KOPT-K1 (cell line): ENCODE results near the gene REPS1.

Source experiments
- H3K27ac ChIP-seq: fragments of 200-600 bp; sonication (generic); 2 replicates; pipeline ENCODE4 v1.5.1; 2016; ENCODE audit warnings: antibody characterized with exemption, mild to moderate bottlenecking, low read depth, low read length; ENCODE audit not compliant: poor library complexity, severe bottlenecking
- H3K36me3 ChIP-seq: fragments of 200-600 bp; sonication (generic); 2 replicates; pipeline ENCODE4 v1.5.1; 2017; ENCODE audit warnings: antibody characterized with exemption, mild to moderate bottlenecking, low read length, moderate library complexity; ENCODE audit not compliant: insufficient read depth
- H3K9me3 ChIP-seq: fragments of 200-600 bp; sonication (generic); 2 replicates; pipeline ENCODE4 v1.5.1; 2017; ENCODE audit warnings: antibody characterized with exemption, low read length, mild to moderate bottlenecking; ENCODE audit not compliant: insufficient read depth, poor library complexity, severe bottlenecking

The REPS1 gene

GRCh38 chr6:138988469-138988834 lies 399 bp upstream of the REPS1 start:
- no peaks in the 10 kb centered on the region for H3K36me3 ChIP-seq
- H3K9me3 ChIP-seq: no peaks in the 10 kb centered on the region
- H3K27ac ChIP-seq: peak overlapping the region; percentile 86

DNA sequence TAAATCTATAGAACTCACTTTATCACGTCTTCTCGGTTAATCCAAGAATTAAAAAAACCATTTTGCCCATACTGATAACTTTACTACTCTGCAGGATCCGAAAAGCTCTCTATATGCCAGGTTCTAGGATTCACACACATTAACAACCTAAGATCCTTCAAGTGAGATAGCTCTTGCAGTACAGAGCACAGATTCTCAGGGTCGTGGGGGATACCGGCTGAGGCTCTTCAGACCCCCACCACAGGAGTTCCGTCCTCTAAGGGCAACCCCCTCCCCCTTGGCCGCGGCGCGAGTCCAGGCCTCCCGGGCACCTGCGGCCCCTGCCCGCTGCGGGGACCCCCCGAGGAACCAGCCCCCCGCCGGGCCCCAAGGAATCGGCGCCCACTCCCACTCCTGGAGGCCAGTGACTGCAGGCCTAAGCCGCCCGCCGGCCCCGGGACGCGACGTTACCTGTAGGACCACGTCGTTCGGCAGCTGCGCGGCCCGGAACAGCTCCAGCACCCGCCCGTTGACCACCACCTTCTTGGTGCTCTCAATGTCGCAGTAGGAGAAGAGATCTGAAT lies 892 bp downstream of the REPS1 start:
- Histone ChIP-seq H3K27ac (peak overlapping the region; percentile 86), H3K9me3 (no peaks in the 10 kb centered on the region), H3K36me3 (no peaks in the 10 kb centered on the region)

GRCh38 chr6:138986578-138986977 lies 1.5 kb downstream of the REPS1 start:
- H3K36me3 ChIP-seq: no peaks in the 10 kb centered on the region
- H3K27ac ChIP-seq: peak overlapping the region; percentile 86
- H3K9me3 ChIP-seq: no peaks in the 10 kb centered on the region

DNA sequence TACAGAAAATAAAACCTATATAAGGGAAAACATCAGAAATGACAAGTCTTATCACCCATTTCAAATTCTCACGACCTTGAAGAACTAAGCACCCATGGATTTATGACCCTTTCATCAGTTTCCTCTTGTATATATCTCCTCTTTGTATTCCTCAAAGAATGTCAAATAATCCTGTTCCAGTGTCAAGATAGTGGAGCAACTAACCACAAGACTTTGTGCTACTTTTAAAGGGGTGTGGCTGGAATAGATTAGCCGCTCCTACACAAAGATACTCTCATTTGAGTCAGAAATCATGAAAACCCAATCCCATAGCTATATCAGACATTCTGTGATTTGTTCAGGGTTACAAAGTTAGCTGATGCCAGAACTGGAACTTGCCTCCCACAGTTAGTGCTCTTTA lies 6.6 kb downstream of the REPS1 start:
- no peaks in the 10 kb centered on the region for H3K36me3 ChIP-seq
- no peak overlapping the region for H3K27ac ChIP-seq
- no peaks in the 10 kb centered on the region for H3K9me3 ChIP-seq

- Histone ChIP-seq H3K9me3 (no peaks in the 10 kb centered on the region), H3K27ac (no peak overlapping the region), H3K36me3 (no peaks in the 10 kb centered on the region)
These were observed 8.0 kb downstream of the REPS1 start for GRCh38 chr6:138979813-138980668.

DNA sequence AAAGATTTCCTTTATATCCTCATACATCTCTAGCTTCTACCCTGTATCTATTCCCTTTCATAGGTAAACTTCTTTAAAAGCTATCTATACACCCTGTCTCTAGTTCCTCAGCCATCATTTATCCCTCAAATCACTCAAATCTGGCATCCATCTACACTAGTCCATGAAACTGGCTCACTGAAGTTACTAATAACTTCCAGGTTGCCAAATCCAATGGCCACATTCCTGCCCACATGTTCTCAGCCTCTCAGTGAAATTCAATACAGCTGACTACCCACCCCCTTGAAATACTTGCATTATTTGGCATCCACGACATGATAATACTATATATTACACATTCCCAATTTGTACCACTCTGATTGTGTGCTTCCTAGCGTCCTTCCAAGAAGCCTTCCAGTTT lies 8.7 kb downstream of the REPS1 start:
- Histone ChIP-seq H3K9me3 (no peaks in the 10 kb centered on the region), H3K36me3 (no peaks in the 10 kb centered on the region), H3K27ac (no peak overlapping the region)

- no peaks in the 10 kb centered on the region for H3K9me3 ChIP-seq
- H3K27ac ChIP-seq: no peak overlapping the region
- no peaks in the 10 kb centered on the region for H3K36me3 ChIP-seq
These were observed 9.8 kb downstream of the REPS1 start for GRCh38 chr6:138978229-138978628.

GRCh38 chr6:138977646-138978167 lies 10.3 kb downstream of the REPS1 start:
- no peak overlapping the region for H3K27ac ChIP-seq

GRCh38 chr6:138977242-138977641 lies 10.8 kb downstream of the REPS1 start:
- Histone ChIP-seq H3K27ac (no peak overlapping the region), H3K9me3 (no peaks in the 10 kb centered on the region), H3K36me3 (no peaks in the 10 kb centered on the region)

More at GRCh38 chr6:138977646-138978167, 10.3 kb downstream of the REPS1 start:
- H3K9me3 ChIP-seq: no peaks in the 10 kb centered on the region
- no peaks in the 10 kb centered on the region for H3K36me3 ChIP-seq

GRCh38 chr6:138975815-138976214 lies 12.2 kb downstream of the REPS1 start:
- H3K36me3 ChIP-seq: no peaks in the 10 kb centered on the region
- no peak overlapping the region for H3K27ac ChIP-seq

DNA sequence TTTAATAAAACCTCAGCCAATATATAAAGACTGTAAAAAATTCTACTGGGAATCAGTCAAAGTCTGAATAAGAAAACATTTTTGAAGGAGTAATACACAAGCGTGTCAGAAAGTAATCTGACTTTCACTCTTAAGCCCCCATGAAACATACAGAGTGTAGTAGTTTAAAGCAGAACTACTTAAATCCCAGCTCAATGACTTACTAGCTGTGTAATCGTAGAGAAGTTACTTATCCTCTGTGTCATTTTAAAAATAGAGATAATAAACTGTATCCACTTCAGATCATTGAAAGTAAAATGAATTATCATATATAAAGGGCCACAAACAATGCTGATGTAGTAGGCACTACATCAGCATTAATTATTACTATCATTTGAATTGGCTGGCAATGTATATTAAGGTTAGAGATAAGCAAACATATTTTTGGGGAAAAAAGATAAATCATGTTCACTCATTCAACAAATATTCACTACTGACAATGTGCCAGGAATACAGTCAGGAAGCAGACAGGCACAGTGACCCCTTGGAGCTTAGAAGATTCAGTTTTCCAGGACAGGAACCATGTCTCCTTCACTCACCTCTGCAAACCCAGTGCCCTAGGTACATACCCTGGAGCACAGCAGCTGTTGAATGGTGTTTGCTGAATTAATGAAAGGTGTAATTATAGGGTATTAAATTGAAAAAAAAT lies 14.4 kb downstream of the REPS1 start:
- no peaks in the 10 kb centered on the region for H3K36me3 ChIP-seq
- H3K27ac ChIP-seq: no peak overlapping the region
- H3K9me3 ChIP-seq: no peaks in the 10 kb centered on the region

More at GRCh38 chr6:138975815-138976214, 12.2 kb downstream of the REPS1 start:
- no peaks in the 10 kb centered on the region for H3K9me3 ChIP-seq

DNA sequence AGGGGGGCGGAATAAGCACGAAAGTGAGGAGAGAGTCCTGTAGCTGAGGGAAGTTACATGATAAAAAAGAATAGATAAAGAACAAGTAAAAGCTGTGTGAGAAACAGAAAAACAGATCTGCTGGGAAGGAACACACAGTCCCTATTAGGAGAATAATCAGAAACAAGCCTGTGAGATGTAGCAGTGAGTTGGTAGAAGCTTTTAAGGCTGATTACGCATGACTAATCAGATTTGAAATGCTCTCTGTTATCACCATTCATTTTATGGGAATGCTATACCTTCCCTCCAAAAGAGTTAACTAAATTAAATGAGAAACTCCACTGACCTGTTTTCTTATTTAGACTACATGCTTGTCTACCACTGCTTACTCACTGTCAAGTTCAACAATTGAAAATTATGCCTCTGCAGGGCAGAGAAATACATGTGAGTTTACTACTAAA lies 15.8 kb downstream of the REPS1 start:
- H3K27ac ChIP-seq: no peak overlapping the region
- H3K36me3 ChIP-seq: no peaks in the 10 kb centered on the region
- H3K9me3 ChIP-seq: no peaks in the 10 kb centered on the region

- H3K36me3 ChIP-seq: no peaks in the 10 kb centered on the region
- no peaks in the 10 kb centered on the region for H3K9me3 ChIP-seq
- H3K27ac ChIP-seq: no peak overlapping the region
These were observed 16.5 kb downstream of the REPS1 start for GRCh38 chr6:138971601-138972000.

DNA sequence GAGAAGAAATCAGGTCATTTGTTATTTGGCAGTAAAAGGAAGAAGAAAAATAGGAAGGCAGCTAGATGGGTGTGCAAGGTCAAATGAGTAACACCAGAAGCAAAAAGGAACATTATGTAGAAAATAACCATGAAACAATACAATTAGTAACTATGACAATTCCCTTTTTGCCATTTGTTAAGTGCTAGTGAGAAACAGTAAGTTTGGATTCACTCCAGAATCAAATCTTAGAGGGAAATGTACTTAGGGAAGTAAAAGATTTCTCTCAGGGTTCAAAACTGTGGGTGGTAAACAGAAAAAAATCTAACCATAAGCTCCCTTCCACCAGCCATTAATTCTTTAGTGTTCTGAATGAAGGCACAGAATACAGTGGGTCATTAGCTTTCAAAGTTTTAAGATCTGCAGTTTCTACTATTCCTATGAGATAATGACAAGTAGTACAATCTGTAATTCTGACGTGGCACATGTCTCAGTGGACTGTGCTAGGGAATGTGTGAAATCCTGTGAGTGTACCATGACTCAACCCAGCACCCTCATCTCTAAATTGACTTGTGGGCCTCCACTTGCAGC lies 17.1 kb downstream of the REPS1 start:
- Histone ChIP-seq H3K27ac (no peak overlapping the region), H3K9me3 (no peaks in the 10 kb centered on the region), H3K36me3 (no peaks in the 10 kb centered on the region)

GRCh38 chr6:138970159-138970558 lies 17.9 kb downstream of the REPS1 start:
- Histone ChIP-seq H3K9me3 (no peaks in the 10 kb centered on the region), H3K36me3 (no peaks in the 10 kb centered on the region), H3K27ac (no peak overlapping the region)
